Measurements from ENCODE around the gene SNIP1. TPM values are rescaled to one million over a fixed set of nuclear protein-coding genes. Genes with fewer than 3 reads are reported as not detected.

The SNIP1 gene
- total RNA-seq: 10 to 100 TPM; 13.0 to 17.0 TPM

DNA sequence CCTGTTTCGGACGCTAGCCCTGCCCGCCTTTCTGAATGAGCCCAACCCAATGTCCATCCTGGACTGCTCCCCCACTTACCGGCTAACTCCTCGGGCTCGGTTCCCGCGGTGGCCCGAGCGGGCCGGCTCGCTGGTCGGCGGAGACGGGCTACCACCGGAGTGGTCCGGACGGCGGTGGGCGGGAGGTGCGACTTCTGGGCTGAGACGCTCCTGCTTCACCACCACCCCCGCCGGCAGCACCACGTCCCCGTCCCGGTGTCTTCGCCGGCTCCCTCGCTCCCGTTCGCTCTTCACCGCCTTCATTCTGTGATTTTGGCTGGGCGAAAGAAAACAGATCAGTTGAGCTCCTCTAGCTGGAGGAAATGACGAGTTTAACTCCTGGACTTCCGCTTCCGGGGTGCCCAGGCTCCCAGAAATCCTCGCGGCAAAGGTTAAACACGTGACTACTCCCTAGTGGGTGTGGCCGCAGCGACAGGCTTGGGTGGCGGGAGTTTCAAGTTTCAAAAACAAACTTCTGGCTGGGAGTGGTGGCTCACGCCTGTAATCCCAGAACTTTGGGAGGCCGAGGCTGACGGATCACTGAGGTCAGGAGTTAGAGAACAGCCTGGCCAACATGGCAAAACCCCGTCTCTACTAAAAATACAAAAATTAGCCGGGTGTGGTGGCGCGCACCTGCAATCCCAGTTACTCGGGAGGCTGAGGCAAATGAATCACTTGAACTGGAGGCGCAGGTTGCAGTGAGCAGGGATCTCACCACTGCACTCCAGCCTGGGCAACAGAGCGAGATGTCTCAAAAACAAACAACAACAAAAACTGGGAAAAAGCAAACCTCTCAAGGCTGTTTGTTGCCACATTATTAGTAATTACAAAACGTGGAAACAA lies at the start of gene SNIP1:
TSS of gene SNIP1 (minus strand) at position 367 of the 882 bp plus-strand sequence. CDS start at position 303, 64 bp downstream.
- H3K4me1 ChIP-seq: peaks cover 5% of the 10 kb centered on the region
- peak within 1 kb of the TSS; percentile 99 for H3K4me3 ChIP-seq
- H3K9ac ChIP-seq (ENCODE audit: low read depth in 2 of 2, low read length in 2 of 2): peak within 1 kb of the TSS; percentile 67 to 98
- intact Hi-C loops (cut with DNase I): no loop called here
- H3K27me3 ChIP-seq: no peaks in the 10 kb centered on the region
- H3K9me3 ChIP-seq: no peaks in the 10 kb centered on the region
- TF ChIP-seq, protein P1, sequence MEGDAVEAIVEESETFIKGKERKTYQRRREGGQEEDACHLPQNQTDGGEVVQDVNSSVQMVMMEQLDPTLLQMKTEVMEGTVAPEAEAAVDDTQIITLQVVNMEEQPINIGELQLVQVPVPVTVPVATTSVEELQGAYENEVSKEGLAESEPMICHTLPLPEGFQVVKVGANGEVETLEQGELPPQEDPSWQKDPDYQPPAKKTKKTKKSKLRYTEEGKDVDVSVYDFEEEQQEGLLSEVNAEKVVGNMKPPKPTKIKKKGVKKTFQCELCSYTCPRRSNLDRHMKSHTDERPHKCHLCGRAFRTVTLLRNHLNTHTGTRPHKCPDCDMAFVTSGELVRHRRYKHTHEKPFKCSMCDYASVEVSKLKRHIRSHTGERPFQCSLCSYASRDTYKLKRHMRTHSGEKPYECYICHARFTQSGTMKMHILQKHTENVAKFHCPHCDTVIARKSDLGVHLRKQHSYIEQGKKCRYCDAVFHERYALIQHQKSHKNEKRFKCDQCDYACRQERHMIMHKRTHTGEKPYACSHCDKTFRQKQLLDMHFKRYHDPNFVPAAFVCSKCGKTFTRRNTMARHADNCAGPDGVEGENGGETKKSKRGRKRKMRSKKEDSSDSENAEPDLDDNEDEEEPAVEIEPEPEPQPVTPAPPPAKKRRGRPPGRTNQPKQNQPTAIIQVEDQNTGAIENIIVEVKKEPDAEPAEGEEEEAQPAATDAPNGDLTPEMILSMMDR (IDR thresholded peaks at IDR 0.05): no peak
- H3K36me3 ChIP-seq: no peaks in the 10 kb centered on the region
- H3K27ac ChIP-seq: peak within 1 kb of the TSS; percentile 68
- peak; percentile 97 for DNase-seq

- Histone ChIP-seq H3K4me1 (no peaks in the 10 kb centered on the region), H3K27me3 (no peaks in the 10 kb centered on the region), H3K36me3 (no peaks in the 10 kb centered on the region), H3K9me3 (no peaks in the 10 kb centered on the region), H3K27ac (no peak overlapping the region), H3K9ac (ENCODE audit: low read depth in 2 of 2, low read length in 2 of 2) (no peak overlapping the region), H3K4me3 (no peak overlapping the region)
- intact Hi-C loops (cut with DNase I): loop anchor here (2.0 to 10.0 kb wide), 2 partner anchors 80 to 262 kb away; no protein-coding TSS in a partner anchor
- TF ChIP-seq, protein P1 (IDR thresholded peaks at IDR 0.05): peak; percentile 59
- DNase-seq: no peak
These were observed 48.9 kb upstream of the SNIP1 start for GRCh38 chr1:37602750-37603694.

DNA sequence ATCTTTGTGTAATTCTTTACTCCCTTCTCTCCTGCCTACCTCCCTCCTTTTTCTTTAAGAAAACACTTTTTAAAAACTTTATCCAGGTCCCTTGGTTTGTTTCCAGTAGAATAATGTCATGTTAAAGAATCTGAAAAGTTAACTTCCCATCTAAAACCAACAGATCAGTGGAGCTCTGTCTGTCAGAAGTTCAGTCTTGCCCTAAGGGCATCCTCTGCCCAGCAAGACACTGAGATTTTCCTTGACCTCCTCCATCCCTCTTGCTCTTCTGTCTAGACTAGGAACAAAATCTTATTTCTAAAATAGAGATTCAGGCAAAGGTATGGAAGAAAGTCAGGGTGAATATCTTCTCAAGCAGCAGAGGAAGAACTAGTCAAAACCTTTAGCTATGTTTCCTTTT lies 47.3 kb upstream of the SNIP1 start:
- Histone ChIP-seq H3K4me3 (no peak overlapping the region), H3K9ac (ENCODE audit: low read depth in 2 of 2, low read length in 2 of 2) (no peak overlapping the region), H3K9me3 (no peaks in the 10 kb centered on the region), H3K27ac (no peak overlapping the region), H3K27me3 (no peaks in the 10 kb centered on the region), H3K4me1 (no peaks in the 10 kb centered on the region), H3K36me3 (no peaks in the 10 kb centered on the region)
- DNase-seq: no peak
- intact Hi-C loops (cut with DNase I): loop anchor here (10.0 kb wide), 1 partner anchor 263 kb away; no protein-coding TSS in a partner anchor
- TF ChIP-seq, protein P1 (IDR thresholded peaks at IDR 0.05): no peak

DNA sequence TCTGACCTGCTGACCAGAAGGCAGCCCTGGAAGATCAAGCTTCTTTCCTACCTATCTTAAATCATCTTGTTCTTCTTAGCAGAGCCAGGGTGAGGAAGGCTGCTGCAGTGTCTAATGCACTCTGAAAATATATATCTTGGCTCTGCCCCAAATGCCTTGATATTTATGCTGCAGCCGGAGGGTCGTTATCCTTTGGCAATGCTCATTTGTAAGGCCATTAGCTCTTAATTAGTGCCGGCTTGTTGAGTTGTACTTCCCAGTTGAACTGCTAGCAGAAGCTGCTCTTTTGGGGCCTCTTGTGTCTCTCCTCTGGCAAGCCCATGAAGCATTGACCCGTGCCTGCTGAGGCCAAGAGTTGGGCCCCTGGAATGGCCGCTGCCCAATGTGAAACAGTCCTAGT lies 45.8 kb upstream of the SNIP1 start:
- TF ChIP-seq, protein P1 (IDR thresholded peaks at IDR 0.05): no peak
- H3K27me3 ChIP-seq: no peaks in the 10 kb centered on the region
- H3K36me3 ChIP-seq: no peaks in the 10 kb centered on the region
- no peak overlapping the region for H3K4me3 ChIP-seq
- intact Hi-C loops (cut with DNase I): loop anchor here (5.0 to 10.0 kb wide), 2 partner anchors 43 to 265 kb away; partner anchors contain the start of gene DNALI1
- H3K9ac ChIP-seq (ENCODE audit: low read depth in 2 of 2, low read length in 2 of 2): no peak overlapping the region
- DNase-seq: no peak
- no peaks in the 10 kb centered on the region for H3K9me3 ChIP-seq
- no peak overlapping the region for H3K27ac ChIP-seq
- no peaks in the 10 kb centered on the region for H3K4me1 ChIP-seq

DNA sequence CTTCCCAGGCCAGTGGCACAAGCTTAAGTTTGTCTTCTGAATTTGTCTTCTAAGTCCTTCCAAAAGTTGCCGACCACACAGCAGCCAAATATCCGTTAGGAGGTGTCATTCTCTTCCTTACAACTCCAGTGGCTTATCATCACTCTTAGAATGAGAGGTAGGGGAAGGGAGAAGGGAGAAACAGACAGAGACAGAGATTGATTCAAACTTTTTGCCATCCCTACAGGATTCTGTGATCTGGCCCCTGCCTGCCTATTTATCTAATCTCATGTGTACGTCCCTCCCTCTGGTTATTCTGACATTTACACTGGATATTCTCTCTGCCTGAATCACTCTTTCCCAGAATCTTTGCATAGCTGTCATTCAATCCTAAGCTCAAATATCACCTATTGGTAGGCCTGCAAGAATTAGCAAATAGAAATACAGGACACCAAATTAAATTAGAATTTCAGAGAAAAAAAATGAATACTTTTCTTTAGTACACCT lies 42.1 kb upstream of the SNIP1 start:
- no peaks in the 10 kb centered on the region for H3K9me3 ChIP-seq
- H3K27me3 ChIP-seq: no peaks in the 10 kb centered on the region
- peak overlapping the region; percentile 74 for H3K27ac ChIP-seq
- peaks cover 13% of the 10 kb centered on the region for H3K4me1 ChIP-seq
- intact Hi-C loops (cut with DNase I): loop anchor here (5.0 kb wide), 1 partner anchor 39 kb away; the partner anchor contains the start of gene DNALI1
- peak overlapping the region; percentile 81 for H3K4me3 ChIP-seq
- TF ChIP-seq, protein P1 (IDR thresholded peaks at IDR 0.05): no peak
- H3K9ac ChIP-seq (ENCODE audit: low read depth in 2 of 2, low read length in 2 of 2): peak overlapping the region in 1 of 2 donors; percentile 93
- no peaks in the 10 kb centered on the region for H3K36me3 ChIP-seq
- DNase-seq: no peak
